ENCODE results near the gene FOSB.

The FOSB gene

GRCh38 chr19:45442408-45442777 is 25.4 kb upstream of the FOSB start:
- in situ Hi-C loops (cut with MboI; ENCODE audit: low sequenced_read_pairs) = no loop called here

GRCh38 chr19:45442778-45443461 is 24.9 kb upstream of the FOSB start:
- in situ Hi-C loops (cut with MboI; ENCODE audit: low sequenced_read_pairs) = no loop called here

- in situ Hi-C loops (cut with MboI; ENCODE audit: low sequenced_read_pairs) = no loop called here
These were observed 24.1 kb upstream of the FOSB start for GRCh38 chr19:45443462-45444317.

- in situ Hi-C loops (cut with MboI; ENCODE audit: low sequenced_read_pairs) = no loop called here
These were observed 23.3 kb upstream of the FOSB start for GRCh38 chr19:45444318-45445041.

GRCh38 chr19:45445139-45445538 is 22.7 kb upstream of the FOSB start:
- in situ Hi-C loops (cut with MboI; ENCODE audit: low sequenced_read_pairs) = no loop called here

GRCh38 chr19:45446295-45446694 is 21.5 kb upstream of the FOSB start:
- in situ Hi-C loops (cut with MboI; ENCODE audit: low sequenced_read_pairs) = no loop called here

GRCh38 chr19:45446944-45447343 is 20.9 kb upstream of the FOSB start:
- in situ Hi-C loops (cut with MboI; ENCODE audit: low sequenced_read_pairs) = no loop called here

GRCh38 chr19:45448425-45448756 is 19.4 kb upstream of the FOSB start:
- in situ Hi-C loops (cut with MboI; ENCODE audit: low sequenced_read_pairs) = no loop called here

- in situ Hi-C loops (cut with MboI; ENCODE audit: low sequenced_read_pairs) = no loop called here
These were observed 18.9 kb upstream of the FOSB start for GRCh38 chr19:45448887-45449299.

GRCh38 chr19:45450012-45450333 is 17.8 kb upstream of the FOSB start:
- in situ Hi-C loops (cut with MboI; ENCODE audit: low sequenced_read_pairs) = no loop called here

GRCh38 chr19:45451131-45451849 is 16.5 kb upstream of the FOSB start:
- in situ Hi-C loops (cut with MboI; ENCODE audit: low sequenced_read_pairs) = no loop called here

GRCh38 chr19:45451850-45452387 is 15.9 kb upstream of the FOSB start:
- in situ Hi-C loops (cut with MboI; ENCODE audit: low sequenced_read_pairs) = no loop called here

GRCh38 chr19:45455707-45456499 is 11.9 kb upstream of the FOSB start:
- in situ Hi-C loops (cut with MboI; ENCODE audit: low sequenced_read_pairs) = no loop called here

- in situ Hi-C loops (cut with MboI; ENCODE audit: low sequenced_read_pairs) = no loop called here
These were observed 11.3 kb upstream of the FOSB start for GRCh38 chr19:45456500-45456815.

GRCh38 chr19:45457776-45458175 is 10.0 kb upstream of the FOSB start:
- in situ Hi-C loops (cut with MboI; ENCODE audit: low sequenced_read_pairs) = no loop called here

GRCh38 chr19:45460807-45461347 is 6.9 kb upstream of the FOSB start:
- in situ Hi-C loops (cut with MboI; ENCODE audit: low sequenced_read_pairs) = no loop called here

- in situ Hi-C loops (cut with MboI; ENCODE audit: low sequenced_read_pairs) = no loop called here
These were observed 5.6 kb upstream of the FOSB start for GRCh38 chr19:45462174-45462573.

- in situ Hi-C loops (cut with MboI; ENCODE audit: low sequenced_read_pairs) = no loop called here
These were observed 4.6 kb upstream of the FOSB start for GRCh38 chr19:45463241-45463640.

- in situ Hi-C loops (cut with MboI; ENCODE audit: low sequenced_read_pairs) = no loop called here
These were observed 3.5 kb upstream of the FOSB start for GRCh38 chr19:45464274-45464673.

GRCh38 chr19:45464852-45465441 is 2.8 kb upstream of the FOSB start:
- in situ Hi-C loops (cut with MboI; ENCODE audit: low sequenced_read_pairs) = no loop called here

Measured in hTERT RPE-1 (cell line).